Fibroblast of lung (primary cell): ENCODE results near the gene KLK15.

Experiments
- EZH2 ChIP-seq: IDR thresholded peaks from 2 replicates; pipeline ENCODE4 v1.5.1; 2012; ENCODE audit warnings: low read length, control low read depth, mild to moderate bottlenecking; ENCODE audit errors: missing control alignments
- TF ChIP-seq, protein P1 (sequence below), 2 donors: IDR thresholded peaks in 1 of 2; conservative IDR thresholded peaks in 1 of 2; 1 replicate in 1 of 2; 2 replicates in 1 of 2; pipeline ENCODE4 v1.5.1; 2011 to 2012; ENCODE audit warnings: low read length in 2 of 2, control low read depth in 1 of 2, inconsistent platforms in 1 of 2, low read depth in 1 of 2, mild to moderate bottlenecking in 1 of 2

DNA sequence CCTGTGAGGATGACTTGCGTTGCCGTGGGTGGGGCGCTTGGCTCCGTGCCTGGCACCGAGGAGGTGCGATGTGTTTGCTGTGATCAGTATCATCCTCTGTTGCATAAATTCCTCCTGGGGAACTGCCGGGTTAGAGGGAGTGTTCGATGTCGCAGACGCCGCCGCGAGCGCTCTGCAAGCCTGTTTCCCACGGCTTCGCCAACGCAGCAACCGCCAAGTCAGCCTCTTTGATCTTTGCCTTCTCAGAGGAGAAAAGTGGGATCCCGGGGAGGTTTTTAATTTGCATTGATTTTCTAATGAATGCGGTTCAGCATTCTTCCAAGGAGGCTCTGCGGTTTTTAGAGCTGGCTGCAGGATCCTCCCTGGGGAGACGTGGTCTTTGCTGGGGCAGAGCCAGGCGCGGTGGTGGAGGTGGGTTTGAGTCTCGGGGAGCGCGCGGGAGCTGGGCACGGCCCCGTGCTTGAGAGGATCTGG lies 55.5 kb downstream of the KLK15 start:
- TF ChIP-seq, protein P1, sequence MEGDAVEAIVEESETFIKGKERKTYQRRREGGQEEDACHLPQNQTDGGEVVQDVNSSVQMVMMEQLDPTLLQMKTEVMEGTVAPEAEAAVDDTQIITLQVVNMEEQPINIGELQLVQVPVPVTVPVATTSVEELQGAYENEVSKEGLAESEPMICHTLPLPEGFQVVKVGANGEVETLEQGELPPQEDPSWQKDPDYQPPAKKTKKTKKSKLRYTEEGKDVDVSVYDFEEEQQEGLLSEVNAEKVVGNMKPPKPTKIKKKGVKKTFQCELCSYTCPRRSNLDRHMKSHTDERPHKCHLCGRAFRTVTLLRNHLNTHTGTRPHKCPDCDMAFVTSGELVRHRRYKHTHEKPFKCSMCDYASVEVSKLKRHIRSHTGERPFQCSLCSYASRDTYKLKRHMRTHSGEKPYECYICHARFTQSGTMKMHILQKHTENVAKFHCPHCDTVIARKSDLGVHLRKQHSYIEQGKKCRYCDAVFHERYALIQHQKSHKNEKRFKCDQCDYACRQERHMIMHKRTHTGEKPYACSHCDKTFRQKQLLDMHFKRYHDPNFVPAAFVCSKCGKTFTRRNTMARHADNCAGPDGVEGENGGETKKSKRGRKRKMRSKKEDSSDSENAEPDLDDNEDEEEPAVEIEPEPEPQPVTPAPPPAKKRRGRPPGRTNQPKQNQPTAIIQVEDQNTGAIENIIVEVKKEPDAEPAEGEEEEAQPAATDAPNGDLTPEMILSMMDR (conservative IDR thresholded peaks at IDR 0.05 in 1 of 2, IDR thresholded peaks at IDR 0.05 in 1 of 2; ENCODE audit: low read depth in 1 of 2, low read length in 2 of 2), result no peak
- TF ChIP-seq EZH2, result no peak
